Measurements from ENCODE around the gene ACVRL1.

DNA sequence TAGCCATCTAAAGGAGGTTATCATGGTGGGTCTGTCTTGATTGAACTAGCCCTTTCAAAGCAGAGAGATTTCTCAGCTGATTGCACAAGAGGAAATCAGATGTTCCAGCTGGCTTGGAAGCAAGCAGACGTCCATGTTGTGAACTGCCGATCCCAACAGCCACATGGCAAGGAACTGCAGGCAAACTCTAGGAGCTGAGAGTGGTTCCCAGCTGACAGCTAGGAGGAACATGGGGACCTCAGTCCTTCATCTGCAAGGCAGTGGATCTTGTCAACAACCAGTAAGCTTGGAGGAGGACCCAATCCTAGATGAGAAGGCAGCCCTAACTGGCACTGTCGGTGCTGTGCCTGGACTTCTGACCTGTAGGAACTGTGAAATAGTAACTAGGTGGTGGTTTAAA, 51.9 kb downstream of the ACVRL1 start:
- TF ChIP-seq, protein P1, sequence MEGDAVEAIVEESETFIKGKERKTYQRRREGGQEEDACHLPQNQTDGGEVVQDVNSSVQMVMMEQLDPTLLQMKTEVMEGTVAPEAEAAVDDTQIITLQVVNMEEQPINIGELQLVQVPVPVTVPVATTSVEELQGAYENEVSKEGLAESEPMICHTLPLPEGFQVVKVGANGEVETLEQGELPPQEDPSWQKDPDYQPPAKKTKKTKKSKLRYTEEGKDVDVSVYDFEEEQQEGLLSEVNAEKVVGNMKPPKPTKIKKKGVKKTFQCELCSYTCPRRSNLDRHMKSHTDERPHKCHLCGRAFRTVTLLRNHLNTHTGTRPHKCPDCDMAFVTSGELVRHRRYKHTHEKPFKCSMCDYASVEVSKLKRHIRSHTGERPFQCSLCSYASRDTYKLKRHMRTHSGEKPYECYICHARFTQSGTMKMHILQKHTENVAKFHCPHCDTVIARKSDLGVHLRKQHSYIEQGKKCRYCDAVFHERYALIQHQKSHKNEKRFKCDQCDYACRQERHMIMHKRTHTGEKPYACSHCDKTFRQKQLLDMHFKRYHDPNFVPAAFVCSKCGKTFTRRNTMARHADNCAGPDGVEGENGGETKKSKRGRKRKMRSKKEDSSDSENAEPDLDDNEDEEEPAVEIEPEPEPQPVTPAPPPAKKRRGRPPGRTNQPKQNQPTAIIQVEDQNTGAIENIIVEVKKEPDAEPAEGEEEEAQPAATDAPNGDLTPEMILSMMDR (IDR thresholded peaks at IDR 0.05; ENCODE audit: low read length) = no peak
- TF ChIP-seq EZH2 (IDR thresholded peaks at IDR 0.05; ENCODE audit: borderline replicate concordance, low read length) = no peak

All from OCI-LY1 (cell line).